Stimulated activated CD4-positive, alpha-beta T cell treated with anti-CD3 and anti-CD28 coated beads, Interleukin-15, amount 100 ng/mL, for 48 hours (primary cell): ENCODE results near the gene CA11.
A peak's percentile ranks its signal among the peaks of the same experiment; 100 is the strongest.

ENCODE experiments used
- DNase-seq, 2 donors: peaks; one replicate each; pipeline ENCODE4 v3.0.0-alpha.2; 2020; ENCODE audit warnings: low read depth in 2 of 2

The CA11 gene

GRCh38 chr19:48629297-48629598 is 16.7 kb downstream of the CA11 start:
- no peak for DNase-seq

GRCh38 chr19:48628486-48629296 is 17.3 kb downstream of the CA11 start:
- no peak for DNase-seq

GRCh38 chr19:48627865-48628314 is 18.1 kb downstream of the CA11 start:
- DNase-seq = no peak

GRCh38 chr19:48627201-48627864 is 18.7 kb downstream of the CA11 start:
- DNase-seq = no peak

GRCh38 chr19:48625891-48626327 is 20.1 kb downstream of the CA11 start:
- no peak for DNase-seq

- no peak for DNase-seq
Measured at GRCh38 chr19:48624791-48625723, 20.9 kb downstream of the CA11 start.

- peak; percentile 93 to 98 for DNase-seq
Measured at GRCh38 chr19:48624067-48624594, 21.9 kb downstream of the CA11 start.

- DNase-seq = no peak
Measured at GRCh38 chr19:48623556-48624066, 22.4 kb downstream of the CA11 start.

- no peak for DNase-seq
Measured at GRCh38 chr19:48619692-48620585, 26.0 kb downstream of the CA11 start.

GRCh38 chr19:48618916-48619691 is 26.9 kb downstream of the CA11 start, which contains the start of the genes RPL18 and SPHK2:
TSS of gene RPL18 (minus strand) at chr19:48619178. CDS start at chr19:48619143, 35 bp downstream.
TSS of gene SPHK2 (plus strand) at chr19:48619506. CDS start at chr19:48620515, 1,009 bp downstream.
- DNase-seq = peak; percentile 93

GRCh38 chr19:48618278-48618915 is 27.6 kb downstream of the CA11 start:
- no peak for DNase-seq

GRCh38 chr19:48617146-48617937 is 28.6 kb downstream of the CA11 start:
- no peak for DNase-seq

- DNase-seq = no peak
Measured at GRCh38 chr19:48616491-48617056, 29.4 kb downstream of the CA11 start.

GRCh38 chr19:48616041-48616436 is 29.9 kb downstream of the CA11 start:
- DNase-seq = no peak

- no peak for DNase-seq
Measured at GRCh38 chr19:48615231-48616040, 30.6 kb downstream of the CA11 start.

GRCh38 chr19:48614436-48615230 is 31.4 kb downstream of the CA11 start, which contains the start of gene FAM83E:
TSS of gene FAM83E (minus strand) at chr19:48615076. CDS start at chr19:48613372, 1,704 bp downstream.
- DNase-seq = no peak
